WTC11 (cell line): ENCODE data around the gene SPRTN.

Experiments
- CREB1 ChIP-seq: sonication (generic); formaldehyde crosslinking; IDR thresholded peaks from 2 replicates; pipeline ENCODE4 v1.8.0; 2023; ENCODE audit warnings: mild to moderate bottlenecking, missing genetic modification reagents
- CREM ChIP-seq: sonication (generic); formaldehyde crosslinking; IDR thresholded peaks from 2 replicates; pipeline ENCODE4 v1.8.1; 2022; ENCODE audit warnings: mild to moderate bottlenecking, missing genetic modification reagents, moderate library complexity
- E2F5 ChIP-seq: sonication (generic); formaldehyde crosslinking; IDR thresholded peaks from 2 replicates; pipeline ENCODE4 v1.8.1; 2022; ENCODE audit warnings: mild to moderate bottlenecking, moderate library complexity, missing genetic modification reagents
- FOXP1 ChIP-seq: sonication (generic); formaldehyde crosslinking; IDR thresholded peaks from 2 replicates; pipeline ENCODE4 v1.8.0; 2022; ENCODE audit warnings: missing genetic modification reagents, mild to moderate bottlenecking, moderate library complexity, borderline replicate concordance
- NFYB ChIP-seq: sonication (generic); formaldehyde crosslinking; conservative IDR thresholded peaks from 2 replicates; pipeline ENCODE4 v1.8.0; 2022; ENCODE audit warnings: low read depth, missing genetic modification reagents
- NR3C1 ChIP-seq: sonication (generic); formaldehyde crosslinking; conservative IDR thresholded peaks from 2 replicates; pipeline ENCODE4 v1.8.1; 2023; ENCODE audit warnings: low read depth, mild to moderate bottlenecking, missing genetic modification reagents
- ZNF263 ChIP-seq: sonication (generic); formaldehyde crosslinking; IDR thresholded peaks from 2 replicates; pipeline ENCODE4 v1.8.1; 2022; ENCODE audit warnings: low read depth, mild to moderate bottlenecking, moderate library complexity, missing genetic modification reagents
- TF ChIP-seq, protein P1 (sequence below): fragments of 200-600 bp; IDR thresholded peaks from 2 replicates; pipeline ENCODE4 v1.8.0; 2022; ENCODE audit warnings: antibody characterized with exemption
- TF ChIP-seq, protein P2 (sequence below): sonication (generic); formaldehyde crosslinking; IDR thresholded peaks from 2 replicates; pipeline ENCODE4 v1.8.0; 2022; ENCODE audit warnings: mild to moderate bottlenecking, missing genetic modification reagents
- TF ChIP-seq, protein P3 (sequence below): sonication (generic); formaldehyde crosslinking; IDR thresholded peaks from 2 replicates; pipeline ENCODE4 v1.8.1; 2023; ENCODE audit warnings: mild to moderate bottlenecking, missing genetic modification reagents, moderate library complexity

- TF ChIP-seq NFYB (CRISPR knock-in tag) (no peak), CREB1 (CRISPR knock-in tag) (no peak), CREM (CRISPR knock-in tag) (no peak), E2F5 (CRISPR knock-in tag) (no peak), ZNF263 (CRISPR knock-in tag) (no peak), NR3C1 (CRISPR knock-in tag) (no peak), FOXP1 (CRISPR knock-in tag) (no peak)
- TF ChIP-seq, protein P1, sequence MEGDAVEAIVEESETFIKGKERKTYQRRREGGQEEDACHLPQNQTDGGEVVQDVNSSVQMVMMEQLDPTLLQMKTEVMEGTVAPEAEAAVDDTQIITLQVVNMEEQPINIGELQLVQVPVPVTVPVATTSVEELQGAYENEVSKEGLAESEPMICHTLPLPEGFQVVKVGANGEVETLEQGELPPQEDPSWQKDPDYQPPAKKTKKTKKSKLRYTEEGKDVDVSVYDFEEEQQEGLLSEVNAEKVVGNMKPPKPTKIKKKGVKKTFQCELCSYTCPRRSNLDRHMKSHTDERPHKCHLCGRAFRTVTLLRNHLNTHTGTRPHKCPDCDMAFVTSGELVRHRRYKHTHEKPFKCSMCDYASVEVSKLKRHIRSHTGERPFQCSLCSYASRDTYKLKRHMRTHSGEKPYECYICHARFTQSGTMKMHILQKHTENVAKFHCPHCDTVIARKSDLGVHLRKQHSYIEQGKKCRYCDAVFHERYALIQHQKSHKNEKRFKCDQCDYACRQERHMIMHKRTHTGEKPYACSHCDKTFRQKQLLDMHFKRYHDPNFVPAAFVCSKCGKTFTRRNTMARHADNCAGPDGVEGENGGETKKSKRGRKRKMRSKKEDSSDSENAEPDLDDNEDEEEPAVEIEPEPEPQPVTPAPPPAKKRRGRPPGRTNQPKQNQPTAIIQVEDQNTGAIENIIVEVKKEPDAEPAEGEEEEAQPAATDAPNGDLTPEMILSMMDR: no peak
- TF ChIP-seq, protein P2, sequence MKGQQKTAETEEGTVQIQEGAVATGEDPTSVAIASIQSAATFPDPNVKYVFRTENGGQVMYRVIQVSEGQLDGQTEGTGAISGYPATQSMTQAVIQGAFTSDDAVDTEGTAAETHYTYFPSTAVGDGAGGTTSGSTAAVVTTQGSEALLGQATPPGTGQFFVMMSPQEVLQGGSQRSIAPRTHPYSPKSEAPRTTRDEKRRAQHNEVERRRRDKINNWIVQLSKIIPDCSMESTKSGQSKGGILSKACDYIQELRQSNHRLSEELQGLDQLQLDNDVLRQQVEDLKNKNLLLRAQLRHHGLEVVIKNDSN (CRISPR knock-in tag): no peak
- TF ChIP-seq, protein P3, sequence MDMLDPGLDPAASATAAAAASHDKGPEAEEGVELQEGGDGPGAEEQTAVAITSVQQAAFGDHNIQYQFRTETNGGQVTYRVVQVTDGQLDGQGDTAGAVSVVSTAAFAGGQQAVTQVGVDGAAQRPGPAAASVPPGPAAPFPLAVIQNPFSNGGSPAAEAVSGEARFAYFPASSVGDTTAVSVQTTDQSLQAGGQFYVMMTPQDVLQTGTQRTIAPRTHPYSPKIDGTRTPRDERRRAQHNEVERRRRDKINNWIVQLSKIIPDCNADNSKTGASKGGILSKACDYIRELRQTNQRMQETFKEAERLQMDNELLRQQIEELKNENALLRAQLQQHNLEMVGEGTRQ: no peak
These were observed 25.7 kb upstream of the SPRTN start for GRCh38 chr1:231312432-231312788.
